CD8-positive, alpha-beta memory T cell (primary cell): ENCODE measurements around the gene ARGLU1. TPM values are rescaled to one million over a fixed set of nuclear protein-coding genes. Genes with fewer than 3 reads are reported as not detected.
A peak's percentile ranks its signal among the peaks of the same experiment; 100 is the strongest.
"Not testable (repeated sequence)": the region's sequence is repeated elsewhere in the genome, so short reads cannot be mapped to it uniquely, and the experiment has no call there.

Experiments used
- CTCF ChIA-PET: fragments of 350-600 bp; sonication (Branson Sonifier 250); formaldehyde crosslinking; loops from one replicate; lab custom pipeline; 2021; ENCODE audit warnings: antibody characterized with exemption; lab: Charles Lee
- POLR2A ChIA-PET: fragments of 350-600 bp; sonication (Branson Sonifier 250); formaldehyde crosslinking; loops from one replicate; lab custom pipeline; 2021; ENCODE audit warnings: antibody characterized with exemption; lab: Charles Lee
- DNase-seq, 5 donors: peaks; one replicate each; pipeline versions ENCODE4 v3.0.0 to v3.0.0-alpha.2; 2020 to 2022; ENCODE audit warnings: mixed read lengths in 1 of 5
- H3K27ac ChIP-seq: one replicate; pipeline ENCODE4 v1.7.0; 2013; ENCODE audit warnings: low read depth, mild to moderate bottlenecking, low read length, moderate library complexity
- H3K27me3 ChIP-seq: 2 replicates; pipeline ENCODE4 v1.7.0; 2013; ENCODE audit warnings: low read length, mild to moderate bottlenecking; ENCODE audit not compliant: insufficient read depth, poor library complexity, severe bottlenecking
- H3K36me3 ChIP-seq: 2 replicates; pipeline ENCODE4 v1.7.0; 2013; ENCODE audit warnings: mild to moderate bottlenecking, low read length, moderate library complexity; ENCODE audit not compliant: insufficient read depth
- H3K4me1 ChIP-seq: 2 replicates; pipeline ENCODE4 v1.7.0; 2013; ENCODE audit warnings: mild to moderate bottlenecking, low read length, moderate library complexity; ENCODE audit not compliant: insufficient read depth
- H3K4me3 ChIP-seq: 2 replicates; pipeline ENCODE4 v1.7.0; 2013; ENCODE audit warnings: mild to moderate bottlenecking, low read length
- H3K9me3 ChIP-seq: 2 replicates; pipeline ENCODE4 v1.7.0; 2013; ENCODE audit warnings: mild to moderate bottlenecking, low read length
- H3K27ac Mint-ChIP-seq, 8 donors: one replicate each; pipeline ENCODE4 v1.8.0; 2020 to 2021; ENCODE audit warnings: mixed read lengths in 8 of 8, mild to moderate bottlenecking in 6 of 8, inconsistent platforms in 3 of 8, moderate library complexity in 3 of 8
- H3K27me3 Mint-ChIP-seq, 2 donors: one replicate each; pipeline ENCODE4 v1.8.0; 2020 to 2021; ENCODE audit warnings: mixed read lengths in 2 of 2, mild to moderate bottlenecking in 1 of 2, moderate library complexity in 1 of 2
- H3K36me3 Mint-ChIP-seq, 3 donors: one replicate each; pipeline ENCODE4 v1.8.0; 2020 to 2021; ENCODE audit warnings: mixed read lengths in 3 of 3, inconsistent platforms in 1 of 3, mild to moderate bottlenecking in 1 of 3
- H3K4me1 Mint-ChIP-seq, 3 donors: one replicate each; pipeline ENCODE4 v1.8.0; 2020 to 2021; ENCODE audit warnings: mixed read lengths in 3 of 3, inconsistent platforms in 1 of 3, mild to moderate bottlenecking in 1 of 3
- H3K4me3 Mint-ChIP-seq, 7 donors: one replicate each; pipeline ENCODE4 v1.8.0; 2020 to 2021; ENCODE audit warnings: mixed read lengths in 7 of 7, mild to moderate bottlenecking in 6 of 7, moderate library complexity in 4 of 7, inconsistent platforms in 2 of 7
- H3K9me3 Mint-ChIP-seq, 5 donors: one replicate each; pipeline ENCODE4 v1.8.0; 2020 to 2022; ENCODE audit warnings: mixed read lengths in 5 of 5, mild to moderate bottlenecking in 3 of 5, moderate library complexity in 2 of 5, inconsistent platforms in 1 of 5
- polyA plus RNA-seq: library from polyadenylated mRNA; unstranded; fragments of 300-500 nt; fragmentation: Illumina TruSeq; gene quantifications from one replicate; pipeline ENCODE4 v1.2.3, GENCODE V29; 2021
- total RNA-seq, 2 experiments: library from RNA; stranded (reverse); gene quantifications; one replicate each; pipeline ENCODE4 v1.2.3, GENCODE V29; 2021

Gene ARGLU1
- total and polyA plus RNA-seq, 3 experiments from 2014 or later = 39.2 to 89.0 (median 85.8) TPM

DNA sequence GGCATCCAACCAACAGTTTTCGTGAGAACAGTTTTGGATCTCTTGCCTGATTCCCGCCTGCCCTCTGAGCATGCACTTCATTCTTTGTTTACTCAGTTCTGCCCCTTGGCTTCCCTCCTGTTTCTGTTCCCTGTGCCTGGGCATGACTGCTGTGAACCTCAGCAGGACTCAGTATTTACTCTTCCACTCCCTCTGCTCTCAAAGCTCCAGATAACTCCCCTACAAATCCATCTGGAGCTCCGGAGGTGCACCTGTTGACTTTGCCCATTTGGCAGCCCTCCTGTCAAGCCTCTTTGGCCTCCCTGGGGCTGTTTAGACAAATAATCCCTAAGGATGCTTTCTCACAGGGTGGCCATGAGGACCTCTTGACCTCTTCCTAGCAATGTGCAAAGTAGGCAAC lies 34.2 kb upstream of the ARGLU1 start:
- CTCF ChIA-PET = no interaction called here
- no peaks in the 10 kb centered on the region for H3K36me3 ChIP-seq

DNA sequence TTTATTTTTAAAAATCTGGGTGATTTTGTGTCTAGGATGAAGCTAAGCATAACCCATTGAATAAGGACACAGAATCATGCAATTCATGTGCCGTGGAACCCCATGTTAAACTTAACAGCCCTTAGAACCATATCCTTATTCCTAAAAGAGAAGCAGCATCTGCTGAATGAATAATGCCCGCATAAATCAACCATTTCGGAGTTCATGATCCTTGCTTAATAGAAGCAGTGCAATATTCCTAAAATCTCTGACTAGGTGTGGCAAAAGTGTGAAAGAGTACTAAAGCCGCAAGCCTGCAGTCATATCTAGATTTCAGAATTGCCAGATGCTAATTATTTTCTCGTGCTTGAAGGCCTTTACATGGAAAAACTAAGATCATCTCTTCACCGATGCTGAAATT lies 33.6 kb upstream of the ARGLU1 start:
- POLR2A ChIA-PET = no interaction called here
- no peak for DNase-seq
- H3K4me1 ChIP-seq = no peaks in the 10 kb centered on the region
- no peak overlapping the region for H3K4me3 Mint-ChIP-seq
- no peaks in the 10 kb centered on the region for H3K9me3 ChIP-seq
- peaks cover 0 to 4% (median 0%) of the 10 kb centered on the region in 3 donors for H3K36me3 Mint-ChIP-seq
- H3K27me3 ChIP-seq = no peaks in the 10 kb centered on the region
- CTCF ChIA-PET = no interaction called here
- peaks cover 9 to 29% of the 10 kb centered on the region in 2 donors for H3K27me3 Mint-ChIP-seq
- H3K36me3 ChIP-seq = no peaks in the 10 kb centered on the region
- no peak overlapping the region for H3K27ac Mint-ChIP-seq
- H3K4me1 Mint-ChIP-seq = peaks cover 9 to 14% (median 11%) of the 10 kb centered on the region in 3 donors
- no peak overlapping the region for H3K4me3 ChIP-seq
- no peak overlapping the region for H3K27ac ChIP-seq
- peaks cover 0 to 2% (median 0%) of the 10 kb centered on the region in 5 donors for H3K9me3 Mint-ChIP-seq

More for the DNA sequence above, 34.2 kb upstream of the ARGLU1 start:
- no peak for DNase-seq
- POLR2A ChIA-PET = no interaction called here
- Mint-ChIP-seq H3K27me3 (peaks cover 9 to 24% of the 10 kb centered on the region in 2 donors), H3K4me1 (peaks cover 9 to 14% (median 11%) of the 10 kb centered on the region in 3 donors), H3K36me3 (peaks cover 0 to 4% (median 0%) of the 10 kb centered on the region in 3 donors), H3K9me3 (peaks cover 0 to 2% (median 0%) of the 10 kb centered on the region in 5 donors), H3K4me3 (no peak overlapping the region), H3K27ac (no peak overlapping the region)
- Histone ChIP-seq H3K9me3 (no peaks in the 10 kb centered on the region), H3K27ac (no peak overlapping the region), H3K4me3 (no peak overlapping the region), H3K4me1 (no peaks in the 10 kb centered on the region), H3K27me3 (no peaks in the 10 kb centered on the region)

DNA sequence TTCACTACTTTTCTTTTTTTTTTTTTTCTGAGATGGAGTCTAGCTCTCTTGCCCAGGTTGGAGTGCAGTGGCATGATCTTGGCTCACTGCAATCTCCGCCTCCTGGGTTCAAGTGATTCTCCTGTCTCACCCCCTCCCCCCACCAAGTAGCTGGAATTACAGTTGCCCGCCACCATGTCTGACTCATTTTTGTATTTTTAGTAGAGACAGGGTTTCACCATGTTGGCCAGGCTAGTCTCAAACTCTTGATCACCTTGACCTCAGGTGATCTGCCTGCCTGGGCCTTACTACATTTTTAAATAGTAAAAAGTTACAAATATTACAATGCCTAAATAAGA lies 32.8 kb upstream of the ARGLU1 start:
- CTCF ChIA-PET = interaction anchor here (1.4 to 1.9 kb wide), 2 partner anchors 13 to 19 kb away, joined by 4 to 5 read pairs; no protein-coding TSS in a partner anchor
- H3K27ac Mint-ChIP-seq, H3K9me3 ChIP-seq, H3K36me3 ChIP-seq, H3K4me1 ChIP-seq, H3K4me3 ChIP-seq, H3K27me3 ChIP-seq, POLR2A ChIA-PET, H3K27ac ChIP-seq, H3K9me3 Mint-ChIP-seq, H3K4me3 Mint-ChIP-seq, H3K36me3 Mint-ChIP-seq, DNase-seq: not testable (repeated sequence)
- Mint-ChIP-seq H3K4me1 (peaks cover 9 to 14% (median 11%) of the 10 kb centered on the region in 3 donors), H3K27me3 (peaks cover 5 to 25% of the 10 kb centered on the region in 2 donors)

DNA sequence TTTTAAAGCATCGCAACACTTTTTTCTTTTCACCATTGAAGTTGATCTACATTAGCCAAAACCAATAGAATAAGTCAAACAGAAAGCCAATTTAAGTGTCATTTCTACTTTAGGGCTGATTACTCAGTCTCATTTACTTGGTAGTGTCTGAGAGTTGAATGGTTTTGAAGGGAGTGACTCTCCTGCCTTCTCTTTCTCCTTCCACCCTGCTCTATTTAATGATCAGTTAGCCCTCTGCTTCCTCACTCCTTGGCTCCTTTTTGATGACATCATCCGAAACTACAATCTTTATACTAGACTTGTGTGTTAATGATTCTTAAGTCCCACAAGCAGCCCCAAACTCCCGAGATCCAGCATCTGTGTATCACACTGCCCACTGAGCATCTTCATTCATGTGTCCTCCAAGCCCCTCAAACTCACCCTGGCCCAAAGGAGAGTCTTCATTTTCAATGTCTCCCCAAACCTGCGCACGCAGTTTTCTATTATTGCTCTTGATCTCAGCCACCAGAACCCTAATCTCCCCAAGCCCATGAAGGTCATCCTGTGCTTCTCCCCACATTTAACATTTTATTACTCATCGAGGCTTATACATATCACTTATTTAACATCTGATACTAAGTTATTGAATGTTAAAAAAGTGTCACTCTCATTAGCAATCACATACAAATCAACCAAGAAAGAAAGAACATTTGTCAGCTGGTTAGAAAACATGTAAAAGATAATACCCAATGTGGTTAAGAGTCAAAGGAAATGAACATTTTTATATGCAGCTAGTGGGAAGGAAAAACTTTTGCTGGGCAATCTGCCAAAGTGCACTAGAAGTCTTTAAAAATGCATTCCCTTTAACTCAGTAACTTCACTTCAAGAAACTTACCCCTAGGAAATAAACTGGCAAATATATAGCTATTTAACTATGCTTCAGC lies 32.2 kb upstream of the ARGLU1 start:
- no peaks in the 10 kb centered on the region for H3K4me1 ChIP-seq
- ChIA-PET CTCF (interaction anchor here (1.2 to 1.9 kb wide), 3 partner anchors 12 to 64 kb away, joined by 4 to 5 read pairs (median 4); partner anchors contain the start of gene EFNB2), POLR2A (no interaction called here)
- no peak overlapping the region for H3K4me3 Mint-ChIP-seq
- H3K27me3 Mint-ChIP-seq = peaks cover 4 to 21% of the 10 kb centered on the region in 2 donors
- no peak overlapping the region for H3K4me3 ChIP-seq
- peak overlapping the region in 1 of 8 donors; percentile 21 for H3K27ac Mint-ChIP-seq
- no peak for DNase-seq
- H3K36me3 Mint-ChIP-seq = peaks cover 0 to 4% (median 0%) of the 10 kb centered on the region in 3 donors
- no peak overlapping the region for H3K27ac ChIP-seq
- peaks cover 9 to 14% (median 11%) of the 10 kb centered on the region in 3 donors for H3K4me1 Mint-ChIP-seq
- no peaks in the 10 kb centered on the region for H3K9me3 Mint-ChIP-seq
- H3K9me3 ChIP-seq = no peaks in the 10 kb centered on the region
- H3K36me3 ChIP-seq = no peaks in the 10 kb centered on the region
- no peaks in the 10 kb centered on the region for H3K27me3 ChIP-seq

DNA sequence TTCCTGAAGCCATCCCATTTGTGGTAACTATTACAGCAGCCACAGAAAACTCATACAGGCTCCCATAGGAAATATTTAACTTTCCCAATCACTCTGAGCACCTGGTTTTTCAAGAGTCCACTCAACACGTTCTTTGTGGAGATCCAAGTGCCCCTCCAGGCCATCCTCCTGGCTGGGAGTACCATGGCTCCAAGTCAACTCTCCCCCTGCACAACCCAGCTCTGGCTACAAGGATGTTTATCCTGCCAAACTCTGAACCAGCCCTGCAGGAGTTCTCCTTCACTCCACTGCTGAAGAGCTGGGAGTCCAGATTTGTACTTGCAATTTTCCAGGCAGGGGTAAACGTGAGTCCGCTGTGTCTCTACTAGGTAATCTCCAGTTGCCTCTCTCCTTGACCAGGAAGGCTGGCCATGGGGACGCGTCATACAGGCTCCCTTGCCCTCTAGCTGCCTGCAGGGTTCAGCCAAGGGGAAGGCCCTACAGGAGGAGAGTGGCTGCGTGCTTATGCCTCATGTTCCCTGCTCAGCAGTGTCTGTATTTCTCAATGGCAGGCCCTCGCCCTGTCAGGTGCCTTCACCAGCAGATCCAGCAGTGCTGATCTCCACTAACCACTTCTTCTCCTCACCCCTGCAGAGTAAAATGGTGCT lies 29.9 kb upstream of the ARGLU1 start:
- Mint-ChIP-seq H3K27ac (no peak overlapping the region), H3K4me1 (peaks cover 9 to 14% (median 11%) of the 10 kb centered on the region in 3 donors), H3K4me3 (no peak overlapping the region), H3K27me3 (peaks cover 9 to 21% of the 10 kb centered on the region in 2 donors), H3K9me3 (no peaks in the 10 kb centered on the region), H3K36me3 (peaks cover 0 to 4% (median 0%) of the 10 kb centered on the region in 3 donors)
- H3K27me3 ChIP-seq = no peaks in the 10 kb centered on the region
- no peak for DNase-seq
- H3K4me3 ChIP-seq = no peak overlapping the region
- H3K27ac ChIP-seq = no peak overlapping the region
- H3K4me1 ChIP-seq = no peaks in the 10 kb centered on the region
- H3K36me3 ChIP-seq = no peaks in the 10 kb centered on the region
- H3K9me3 ChIP-seq = no peaks in the 10 kb centered on the region
- ChIA-PET POLR2A (no interaction called here), CTCF (no interaction called here)

DNA sequence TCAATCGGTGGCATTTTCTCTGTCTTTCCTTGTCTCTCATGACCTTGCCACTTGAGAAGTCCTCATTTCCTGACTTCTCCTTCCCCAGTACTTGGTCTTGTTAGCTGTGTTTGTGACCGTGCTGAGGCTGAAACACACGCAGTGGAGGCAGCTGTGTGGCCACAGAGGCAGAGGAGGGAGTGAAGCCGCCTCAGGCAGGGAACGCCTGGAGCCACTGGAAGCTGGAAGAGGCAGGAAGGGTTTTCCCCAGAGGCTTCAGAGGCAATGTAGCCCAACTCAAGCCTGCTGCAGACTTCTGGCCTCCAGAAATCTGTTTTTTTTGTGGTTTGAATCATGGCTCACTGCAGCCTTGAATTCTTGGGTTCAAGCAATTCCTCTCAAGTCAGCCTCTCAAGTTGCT lies 29.2 kb upstream of the ARGLU1 start:
- POLR2A ChIA-PET = no interaction called here
- no peak for DNase-seq
- H3K9me3 Mint-ChIP-seq = no peaks in the 10 kb centered on the region
- Histone ChIP-seq H3K4me3 (no peak overlapping the region), H3K27ac (no peak overlapping the region), H3K27me3 (no peaks in the 10 kb centered on the region), H3K9me3 (no peaks in the 10 kb centered on the region), H3K36me3 (no peaks in the 10 kb centered on the region), H3K4me1 (no peaks in the 10 kb centered on the region)
- H3K27ac Mint-ChIP-seq = no peak overlapping the region
- H3K27me3 Mint-ChIP-seq = peaks cover 9 to 28% of the 10 kb centered on the region in 2 donors
- H3K36me3 Mint-ChIP-seq = peaks cover 0 to 4% (median 0%) of the 10 kb centered on the region in 3 donors
- CTCF ChIA-PET = no interaction called here
- H3K4me3 Mint-ChIP-seq = no peak overlapping the region
- H3K4me1 Mint-ChIP-seq = peaks cover 9 to 11% (median 11%) of the 10 kb centered on the region in 3 donors

DNA sequence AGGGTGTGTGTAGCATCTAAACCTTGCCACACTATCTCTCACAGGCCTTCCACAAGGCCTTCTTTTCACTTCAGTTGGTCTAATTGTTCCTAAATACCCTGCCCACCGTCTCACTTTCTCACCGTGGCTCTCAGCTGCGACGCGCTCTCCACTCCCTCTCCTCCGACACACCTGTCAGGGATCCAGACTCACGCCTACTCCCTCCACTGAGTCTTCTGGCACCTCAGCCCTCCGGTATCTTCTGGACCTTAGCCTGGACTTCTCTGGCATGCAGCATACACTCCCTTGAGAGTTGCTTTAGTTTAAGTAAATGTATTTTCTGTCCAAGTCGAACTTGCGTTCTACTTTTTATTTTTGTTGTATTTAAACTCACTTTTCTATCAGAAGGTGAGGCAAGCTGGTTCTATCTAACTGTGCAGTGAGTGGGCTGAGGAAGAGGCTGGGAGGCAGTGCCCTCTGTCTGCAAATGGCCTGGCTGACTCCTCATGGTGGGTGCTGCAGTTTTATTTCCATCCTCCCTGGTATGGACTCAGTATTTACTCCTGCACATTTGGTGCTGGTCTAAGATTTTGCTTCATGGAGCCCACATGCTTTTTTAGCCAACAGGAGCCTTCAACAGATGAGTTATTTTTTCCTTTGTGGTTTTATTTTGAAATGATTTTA lies 28.5 kb upstream of the ARGLU1 start:
- Histone ChIP-seq H3K9me3 (no peaks in the 10 kb centered on the region), H3K27ac (no peak overlapping the region), H3K4me3 (no peak overlapping the region), H3K27me3 (no peaks in the 10 kb centered on the region), H3K36me3 (no peaks in the 10 kb centered on the region), H3K4me1 (no peaks in the 10 kb centered on the region)
- Mint-ChIP-seq H3K27me3 (peaks cover 9 to 35% of the 10 kb centered on the region in 2 donors), H3K27ac (no peak overlapping the region), H3K4me3 (no peak overlapping the region), H3K9me3 (no peaks in the 10 kb centered on the region), H3K4me1 (peaks cover 9 to 11% (median 11%) of the 10 kb centered on the region in 3 donors), H3K36me3 (peaks cover 0 to 4% (median 0%) of the 10 kb centered on the region in 3 donors)
- POLR2A ChIA-PET = no interaction called here
- DNase-seq = no peak
- CTCF ChIA-PET = no interaction called here
